IMR-90 (cell line): ENCODE results near the gene CEP126. TPM values are rescaled to one million over a fixed set of nuclear protein-coding genes. Genes with fewer than 3 reads are reported as not detected.

Source experiments
- ATAC-seq: fragments of 200-7000 bp; cut with Tn5 transposase; 2 replicates; pipeline ENCODE4 v1.9.1; 2020; ENCODE audit warnings: low read depth, mild to moderate bottlenecking, moderate library complexity
- BruUV-seq: library from RNA; stranded (reverse); fragments of 400-500 nt; replicated peaks from 2 replicates; lab custom pipeline; 2021; lab: Mats Ljungman, UMichigan
- CTCF ChIA-PET: fragments of 300-600 bp; formaldehyde crosslinking; extraction: SDS; loops from one replicate; lab custom pipeline; 2021; ENCODE audit warnings: antibody characterized with exemption; lab: Yijun Ruan, JAX
- POLR2A ChIA-PET: fragments of 300-600 bp; sonication (Branson Sonifier 250); formaldehyde crosslinking; loops from one replicate; lab custom pipeline; 2022; ENCODE audit warnings: antibody characterized with exemption; ENCODE audit not compliant: unreplicated experiment; lab: Charles Lee
- DNase-seq: peaks from one replicate; pipeline ENCODE4 v3.0.0; 2013
- H2AFZ ChIP-seq: replicated peaks from 2 replicates; pipeline ENCODE3; 2013; ENCODE audit warnings: low read length, mild to moderate bottlenecking; ENCODE audit not compliant: poor library complexity
- H2AK5ac ChIP-seq: 2 replicates; pipeline ENCODE4 v1.6.1; 2013; ENCODE audit warnings: low read depth, low read length, inconsistent platforms
- H2AK9ac ChIP-seq: replicated peaks from 2 replicates; pipeline ENCODE3; 2013; ENCODE audit warnings: mild to moderate bottlenecking, low read depth, low read length, moderate library complexity; ENCODE audit not compliant: poor library complexity
- H2BK120ac ChIP-seq: 2 replicates; pipeline ENCODE4 v1.6.1; 2013; ENCODE audit warnings: low read depth, low read length, inconsistent platforms
- H2BK15ac ChIP-seq: 3 replicates; pipeline ENCODE4 v1.6.1; 2013; ENCODE audit warnings: low read depth, low read length, inconsistent platforms
- H2BK20ac ChIP-seq: 2 replicates; pipeline ENCODE4 v1.6.1; 2013; ENCODE audit warnings: low read depth, mild to moderate bottlenecking, inconsistent platforms, low read length, moderate library complexity
- H2BK5ac ChIP-seq: 2 replicates; pipeline ENCODE4 v1.6.1; 2013; ENCODE audit warnings: mild to moderate bottlenecking, low read depth, low read length, inconsistent platforms; ENCODE audit not compliant: poor library complexity, severe bottlenecking
- H3K14ac ChIP-seq: replicated peaks from 2 replicates; pipeline ENCODE4 v1.6.1; 2013; ENCODE audit warnings: low read depth, low read length, inconsistent platforms
- H3K18ac ChIP-seq: 2 replicates; pipeline ENCODE4 v1.6.1; 2013; ENCODE audit warnings: low read depth, low read length, control low read depth
- H3K23ac ChIP-seq: 2 replicates; pipeline ENCODE4 v1.6.1; 2013; ENCODE audit warnings: low read depth, low read length, inconsistent platforms
- H3K27ac ChIP-seq: 2 replicates; pipeline ENCODE4 v1.5.1; 2013; ENCODE audit warnings: mild to moderate bottlenecking, control low read depth, low read length; ENCODE audit not compliant: insufficient read depth
- H3K27me3 ChIP-seq: 2 replicates; pipeline ENCODE4 v1.6.1; 2013; ENCODE audit warnings: low read length; ENCODE audit not compliant: control insufficient read depth, insufficient read depth
- H3K36me3 ChIP-seq: 2 replicates; pipeline ENCODE4 v1.6.1; 2013; ENCODE audit warnings: low read length, mixed read lengths; ENCODE audit not compliant: control insufficient read depth, insufficient read depth
- H3K4ac ChIP-seq: 2 replicates; pipeline ENCODE4 v1.6.1; 2013; ENCODE audit warnings: low read depth, low read length, inconsistent platforms
- H3K4me1 ChIP-seq: 2 replicates; pipeline ENCODE4 v1.6.1; 2013; ENCODE audit warnings: low read length, mixed read lengths; ENCODE audit not compliant: control insufficient read depth, insufficient read depth
- H3K4me2 ChIP-seq: 2 replicates; pipeline ENCODE4 v1.6.1; 2013; ENCODE audit warnings: low read depth, mild to moderate bottlenecking, control low read depth, low read length, moderate library complexity
- H3K4me3 ChIP-seq: 2 replicates; pipeline ENCODE4 v1.5.1; 2013; ENCODE audit warnings: low read depth, mild to moderate bottlenecking, control low read depth, low read length, moderate library complexity; ENCODE audit not compliant: insufficient read depth
- H3K56ac ChIP-seq: 2 replicates; pipeline ENCODE4 v1.6.1; 2013; ENCODE audit warnings: low read length, inconsistent platforms; ENCODE audit not compliant: insufficient read depth; ENCODE audit errors: extremely low read depth
- H3K79me1 ChIP-seq, 2 experiments: 2 replicates each; pipeline ENCODE4 v1.6.1; 2013; ENCODE audit warnings: low read length in 2 of 2, inconsistent platforms in 1 of 2, low read depth in 1 of 2
- H3K9ac ChIP-seq: 2 replicates; pipeline ENCODE4 v1.6.1; 2013; ENCODE audit warnings: low read depth, low read length, control low read depth
- H3K9me1 ChIP-seq: 2 replicates; pipeline ENCODE4 v1.6.1; 2013; ENCODE audit warnings: low read length, inconsistent platforms; ENCODE audit not compliant: insufficient read depth
- H3K9me3 ChIP-seq: 2 replicates; pipeline ENCODE4 v1.6.1; 2013; ENCODE audit warnings: low read length; ENCODE audit not compliant: control insufficient read depth, insufficient read depth
- H4K20me1 ChIP-seq: 2 replicates; pipeline ENCODE4 v1.6.1; 2013; ENCODE audit warnings: low read length, inconsistent platforms; ENCODE audit not compliant: insufficient read depth
- H4K5ac ChIP-seq: 2 replicates; pipeline ENCODE4 v1.6.1; 2013; ENCODE audit warnings: mild to moderate bottlenecking, low read depth, low read length, control low read depth
- H4K8ac ChIP-seq, 2 experiments: 2 replicates each; pipeline ENCODE4 v1.6.1; 2013; ENCODE audit warnings: low read depth in 2 of 2, low read length in 2 of 2, control low read depth in 1 of 2, inconsistent platforms in 1 of 2
- H4K91ac ChIP-seq: 2 replicates; pipeline ENCODE4 v1.6.1; 2013; ENCODE audit warnings: low read depth, low read length, inconsistent platforms; ENCODE audit not compliant: insufficient read depth
- BHLHE40 ChIP-seq: fragments of 150-350 bp; IDR thresholded peaks from 2 replicates; pipeline ENCODE4 v1.6.1; 2016; ENCODE audit warnings: mild to moderate bottlenecking, low read depth, low read length
- CEBPB ChIP-seq: IDR thresholded peaks from 2 replicates; pipeline ENCODE4 v1.6.1; 2012; ENCODE audit warnings: low read depth, low read length, improper control_type of control experiment
- CHD1 ChIP-seq: IDR thresholded peaks from 2 replicates; pipeline ENCODE4 v1.6.1; 2012; ENCODE audit warnings: low read depth, low read length, improper control_type of control experiment
- CTCF ChIP-seq: conservative IDR thresholded peaks from 2 replicates; pipeline ENCODE4 v1.5.1; 2012; ENCODE audit warnings: mild to moderate bottlenecking, low read depth, low read length, improper control_type of control experiment
- ELK1 ChIP-seq: fragments of 150-350 bp; IDR thresholded peaks from 2 replicates; pipeline ENCODE4 v1.6.1; 2016; ENCODE audit warnings: low read depth, mild to moderate bottlenecking, low read length, moderate library complexity, borderline replicate concordance
- FOS ChIP-seq: fragments of 150-350 bp; IDR thresholded peaks from 2 replicates; pipeline ENCODE4 v1.6.1; 2016; ENCODE audit warnings: low read depth, low read length
- MAZ ChIP-seq: IDR thresholded peaks from 2 replicates; pipeline ENCODE4 v1.6.1; 2012; ENCODE audit warnings: low read depth, mild to moderate bottlenecking, low read length, improper control_type of control experiment, moderate library complexity, borderline replicate concordance
- MXI1 ChIP-seq: IDR thresholded peaks from 2 replicates; pipeline ENCODE4 v1.6.1; 2012; ENCODE audit warnings: low read depth, mild to moderate bottlenecking, low read length, moderate library complexity, borderline replicate concordance
- RAD21 ChIP-seq: IDR thresholded peaks from 2 replicates; pipeline ENCODE4 v1.6.1; 2012; ENCODE audit warnings: low read length, improper control_type of control experiment
- RCOR1 ChIP-seq: IDR thresholded peaks from 2 replicates; pipeline ENCODE4 v1.6.1; 2012; ENCODE audit warnings: mild to moderate bottlenecking, low read length, improper control_type of control experiment; ENCODE audit not compliant: insufficient replicate concordance
- RFX5 ChIP-seq: IDR thresholded peaks from 2 replicates; pipeline ENCODE4 v1.8.0; 2012; ENCODE audit warnings: low read depth, mild to moderate bottlenecking, low read length, moderate library complexity
- WGBS, 2 experiments: methylation state at CpG; one replicate each; pipeline versions ENCODE4 v1.1.5 to v1.1.7; 2013; ENCODE audit warnings: missing lambda C conversion rate in 2 of 2; ENCODE audit not compliant: insufficient read length in 1 of 2; ENCODE audit errors: extremely low coverage in 2 of 2; 5-methylcytosine and 5-hydroxymethylcytosine counted together
- dilution Hi-C: fragments of 300-500 bp; cut with HindIII; formaldehyde crosslinking; loops from one replicate; pipeline ENCODE4 v1.14.3; 2018; ENCODE audit warnings: low sequenced_read_pairs; ENCODE audit not compliant: unreplicated experiment
- in situ Hi-C: fragments of 300-500 bp; cut with MboI; formaldehyde crosslinking; loops from 3 replicates; pipeline ENCODE4 v1.14.3; 2019; ENCODE audit warnings: low sequenced_read_pairs, inconsistent platforms, mixed read lengths
- intact Hi-C: fragments of 100-400 bp; cut with micrococcal nuclease; formaldehyde crosslinking; loops from 2 replicates; pipeline ENCODE4 v1.10.0; 2022
- polyA plus RNA-seq, 3 experiments: library from polyadenylated mRNA; depleted of rRNA; stranded (reverse); fragments of >200 nt; gene quantifications; 2 replicates each; pipeline ENCODE4 v1.2.3, GENCODE V29; 2012; ENCODE audit warnings: low replicate concordance in 1 of 3
- total RNA-seq: library from RNA; depleted of rRNA; stranded (reverse); fragments of >200 nt; gene quantifications from 2 replicates; pipeline ENCODE4 v1.2.3, GENCODE V29; 2012

Gene CEP126
- total and polyA plus RNA-seq, 2 of the 4 experiments (the other 2 are of a cell fraction): 0.72 to 1.4 TPM

GRCh38 chr11:101867951-101868350 is 46.9 kb upstream of the CEP126 start:
- Histone ChIP-seq H3K9ac (no peak overlapping the region), H3K18ac (peak overlapping the region; percentile 74; the same call in 1 of the 2 replicates), H2BK120ac (peak overlapping the region; percentile 95), H2BK20ac (peak overlapping the region; percentile 97), H3K36me3 (no peaks in the 10 kb centered on the region), H3K4me3 (no peak overlapping the region), H2AFZ (no peak overlapping the region), H4K20me1 (no peaks in the 10 kb centered on the region), H3K27me3 (no peaks in the 10 kb centered on the region), H2AK5ac (peak overlapping the region; percentile 76), H3K14ac (peak overlapping the region; percentile 93), H3K4me1 (peaks cover 14% of the 10 kb centered on the region; the same call in 1 of the 2 replicates), H2BK5ac (peak overlapping the region; percentile 83), H4K8ac (peak overlapping the region; percentile 71 to 75), H2AK9ac (no peak overlapping the region), H3K79me1 (no peaks in the 10 kb centered on the region), H3K56ac (peak overlapping the region; percentile 47; the same call in 1 of the 2 replicates), H3K4me2 (no peak overlapping the region), H3K4ac (peak overlapping the region; percentile 85; the same call in 1 of the 2 replicates), H3K23ac (peak overlapping the region; percentile 87), H4K91ac (peak overlapping the region; percentile 80), H4K5ac (peak overlapping the region; percentile 80; the same call in 1 of the 2 replicates), H3K9me3 (peaks cover 3% of the 10 kb centered on the region; the same call in 1 of the 2 replicates), H3K27ac (no peak overlapping the region), H2BK15ac (peak overlapping the region; percentile 85), H3K9me1 (peaks cover 5% of the 10 kb centered on the region; the same call in 1 of the 2 replicates)
- ATAC-seq (no peak), DNase-seq (peak; percentile 58)
- ChIA-PET CTCF (interaction anchor here (1.0 to 1.2 kb wide), 2 partner anchors 12 to 139 kb away, joined by 3 to 6 read pairs; no protein-coding TSS in a partner anchor), POLR2A (no interaction called here)
- in situ Hi-C loops (loop anchor here (5.0 to 25.0 kb wide), 2 partner anchors 134 to 369 kb away; no protein-coding TSS in a partner anchor), dilution Hi-C loops (no loop called here), intact Hi-C loops (loop anchor here (10.0 kb wide), 2 partner anchors 357 to 417 kb away; no protein-coding TSS in a partner anchor)
- TF ChIP-seq CHD1 (no peak), ELK1 (no peak), MXI1 (no peak), CTCF (no peak), BHLHE40 (no peak), FOS (no peak), RAD21 (no peak), CEBPB (no peak), RCOR1 (no peak), RFX5 (no peak), MAZ (no peak)
- WGBS, 2 experiments: no CpG with 5 or more reads among the region's 2 CpGs
- no TSS peak for BruUV-seq
